DOHH2 (cell line): Measurements from ENCODE around the gene TGFBR2.
"Not testable (repeated sequence)": the region's sequence is repeated elsewhere in the genome, so short reads cannot be mapped to it uniquely, and the experiment has no call there.

ENCODE experiments used
- H3F3A ChIP-seq: fragments of 200-600 bp; sonication (generic), shearing (Covaris generic); 2 replicates; pipeline ENCODE4 v1.6.0; 2016; ENCODE audit warnings: antibody characterized with exemption, mild to moderate bottlenecking; ENCODE audit not compliant: control insufficient read depth, insufficient read depth
- H3K27ac ChIP-seq: fragments of 200-600 bp; sonication (generic); 2 replicates; pipeline ENCODE4 v1.5.1; 2014; ENCODE audit warnings: low read depth, mild to moderate bottlenecking, low read length, moderate library complexity
- H3K27me3 ChIP-seq: fragments of 200-600 bp; sonication (generic); 2 replicates; pipeline ENCODE4 v1.6.1; 2014; ENCODE audit warnings: mild to moderate bottlenecking, low read length, mixed read lengths; ENCODE audit not compliant: control insufficient read depth
- H3K36me3 ChIP-seq: fragments of 200-600 bp; sonication (generic); 2 replicates; pipeline ENCODE4 v1.6.1; 2014; ENCODE audit warnings: mild to moderate bottlenecking, low read length, moderate library complexity, mixed read lengths; ENCODE audit not compliant: control insufficient read depth
- H3K4me1 ChIP-seq: fragments of 200-600 bp; sonication (generic); 2 replicates; pipeline ENCODE4 v1.6.1; 2014; ENCODE audit warnings: mild to moderate bottlenecking, low read length, mixed read lengths; ENCODE audit not compliant: control insufficient read depth
- H3K4me2 ChIP-seq: fragments of 200-600 bp; sonication (generic); 2 replicates; pipeline ENCODE4 v1.6.0; 2014; ENCODE audit warnings: mild to moderate bottlenecking, low read length, moderate library complexity
- H3K4me3 ChIP-seq: fragments of 200-600 bp; sonication (generic); 2 replicates; pipeline ENCODE4 v1.5.1; 2014; ENCODE audit warnings: mild to moderate bottlenecking, low read length, mixed read lengths
- H3K79me2 ChIP-seq: fragments of 200-600 bp; sonication (generic); 2 replicates; pipeline ENCODE4 v1.6.1; 2014; ENCODE audit warnings: mild to moderate bottlenecking, low read length, mixed read lengths; ENCODE audit not compliant: control insufficient read depth
- H3K9me2 ChIP-seq: fragments of 200-600 bp; sonication (generic); replicated peaks from 2 replicates; pipeline ENCODE4 v1.6.1; 2014; ENCODE audit warnings: mild to moderate bottlenecking, low read length, mixed read lengths; ENCODE audit not compliant: control insufficient read depth
- H3K9me3 ChIP-seq: fragments of 200-600 bp; sonication (generic); 2 replicates; pipeline ENCODE4 v1.6.1; 2014; ENCODE audit warnings: antibody characterized with exemption, low read length, mixed read lengths; ENCODE audit not compliant: control insufficient read depth, insufficient read depth
- H4K20me1 ChIP-seq: fragments of 200-600 bp; sonication (generic); 2 replicates; pipeline ENCODE4 v1.6.0; 2014; ENCODE audit warnings: low read depth, mild to moderate bottlenecking, antibody characterized with exemption, low read length, moderate library complexity; ENCODE audit not compliant: control insufficient read depth, insufficient read depth
- CTCF ChIP-seq: fragments of 200-600 bp; sonication (generic); IDR thresholded peaks from one replicate; pipeline ENCODE4 v1.5.1; 2014; ENCODE audit warnings: antibody characterized with exemption, mild to moderate bottlenecking, low read depth, low read length; ENCODE audit not compliant: poor library complexity, severe bottlenecking
- EZH2phosphoT487 ChIP-seq: fragments of 200-600 bp; sonication (generic); IDR thresholded peaks from 2 replicates; pipeline ENCODE4 v1.6.1; 2017; ENCODE audit warnings: borderline replicate concordance, mild to moderate bottlenecking, antibody characterized with exemption, low read length, moderate library complexity, mixed read lengths

Gene TGFBR2

DNA sequence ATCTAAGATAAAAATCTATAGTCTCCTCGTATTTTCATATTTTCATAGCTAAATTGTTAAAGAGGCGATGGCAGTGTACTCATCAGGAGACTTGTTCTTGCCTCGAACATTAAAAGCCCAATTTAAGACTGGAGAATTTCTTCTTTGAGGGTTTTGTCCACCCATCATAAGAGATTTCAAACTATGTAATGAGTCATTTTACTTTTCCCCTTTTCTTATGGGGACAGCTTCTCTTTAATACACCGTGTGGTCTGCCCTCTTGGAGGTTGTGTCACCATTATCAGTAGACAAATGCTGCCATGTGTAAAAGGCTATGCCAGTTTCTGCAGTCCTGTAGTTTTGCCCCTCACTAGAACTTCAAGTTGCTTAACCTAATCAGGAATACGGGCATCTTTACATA lies 16.9 kb downstream of the TGFBR2 start:
- no peaks in the 10 kb centered on the region for H3K27me3 ChIP-seq
- peaks cover 5% of the 10 kb centered on the region for H4K20me1 ChIP-seq
- H3F3A ChIP-seq: 0 out of 2 replicates have a peak, but pooled peaks cover 2% of the 10 kb centered on the region
- H3K4me2 ChIP-seq: peak overlapping the region; percentile 42
- no peak for TF ChIP-seq EZH2phosphoT487
- TF ChIP-seq CTCF: no peak
- peak overlapping the region; percentile 23 for H3K27ac ChIP-seq
- peak overlapping the region; percentile 2; the same call in 1 of the 2 replicates for H3K4me3 ChIP-seq
- peaks cover 15% of the 10 kb centered on the region for H3K36me3 ChIP-seq
- peaks cover 56% of the 10 kb centered on the region for H3K79me2 ChIP-seq
- H3K9me2 ChIP-seq: no peaks in the 10 kb centered on the region
- peaks cover 91% of the 10 kb centered on the region for H3K4me1 ChIP-seq
- H3K9me3 ChIP-seq: no peaks in the 10 kb centered on the region

- not testable (repeated sequence) for H3K27ac ChIP-seq, H3K4me3 ChIP-seq, H3K4me2 ChIP-seq, H3K9me2 ChIP-seq, H3F3A ChIP-seq, H3K9me3 ChIP-seq, H3K27me3 ChIP-seq, H4K20me1 ChIP-seq
- Histone ChIP-seq H3K4me1 (peaks cover 92% of the 10 kb centered on the region), H3K79me2 (peaks cover 54% of the 10 kb centered on the region), H3K36me3 (peaks cover 18% of the 10 kb centered on the region)
These were observed 18.1 kb downstream of the TGFBR2 start for GRCh38 chr3:30624480-30624879.

GRCh38 chr3:30625541-30626438 lies 19.4 kb downstream of the TGFBR2 start:
- 0 out of 2 replicates have a peak, but pooled peaks cover 2% of the 10 kb centered on the region for H3F3A ChIP-seq
- no peak overlapping the region for H3K4me3 ChIP-seq
- TF ChIP-seq EZH2phosphoT487: no peak
- no peak for TF ChIP-seq CTCF
- H3K27me3 ChIP-seq: no peaks in the 10 kb centered on the region
- H3K27ac ChIP-seq: no peak overlapping the region; the same call in 1 of the 2 replicates
- peaks cover 31% of the 10 kb centered on the region for H3K36me3 ChIP-seq
- no peak overlapping the region for H3K4me2 ChIP-seq
- no peaks in the 10 kb centered on the region for H4K20me1 ChIP-seq
- H3K4me1 ChIP-seq: peaks cover 96% of the 10 kb centered on the region
- H3K9me2 ChIP-seq: no peaks in the 10 kb centered on the region
- H3K79me2 ChIP-seq: peaks cover 56% of the 10 kb centered on the region
- no peaks in the 10 kb centered on the region for H3K9me3 ChIP-seq
